Activated T-helper 2 cell treated with anti-CD3 and anti-CD28 coated beads, Interferon-gamma antibody, Interleukin-2, Interleukin-4, amounts not matched to agents 10 μg/mL and 5 μg/mL and 100 μg/mL, durations not matched to agents 14 hours and 24 hours and 36 hours (primary cell): ENCODE measurements around the gene KIF26B. TPM values are rescaled to one million over a fixed set of nuclear protein-coding genes. Genes with fewer than 3 reads are reported as not detected.

Experiments
- DNase-seq: peaks from one replicate; pipeline ENCODE4 v3.0.0; 2021; ENCODE audit warnings: low spot score
- H3K27ac Mint-ChIP-seq: one replicate; pipeline ENCODE4 v1.8.0; 2021; ENCODE audit warnings: mixed read lengths
- H3K27me3 Mint-ChIP-seq: one replicate; pipeline ENCODE4 v1.8.0; 2021; ENCODE audit warnings: low read depth, mixed read lengths
- H3K36me3 Mint-ChIP-seq: one replicate; pipeline ENCODE4 v1.8.0; 2021; ENCODE audit warnings: low read depth, mixed read lengths
- H3K4me1 Mint-ChIP-seq: one replicate; pipeline ENCODE4 v1.8.0; 2021; ENCODE audit warnings: low read depth, mixed read lengths
- H3K4me3 Mint-ChIP-seq: one replicate; pipeline ENCODE4 v1.8.0; 2021; ENCODE audit warnings: low read depth, mild to moderate bottlenecking, moderate library complexity, mixed read lengths
- H3K9me3 Mint-ChIP-seq: one replicate; pipeline ENCODE4 v1.8.0; 2021; ENCODE audit warnings: mixed read lengths
- intact Hi-C: fragments of 100-400 bp; cut with micrococcal nuclease; formaldehyde crosslinking; loops from one replicate; pipeline ENCODE4 v1.15.1; 2023
- total RNA-seq: library from RNA; stranded (reverse); gene quantifications from 2 replicates; pipeline ENCODE4 v1.2.3, GENCODE V29; 2022

The KIF26B gene
- total RNA-seq, 1 donor from 2014 or later, result 0.37 TPM

DNA sequence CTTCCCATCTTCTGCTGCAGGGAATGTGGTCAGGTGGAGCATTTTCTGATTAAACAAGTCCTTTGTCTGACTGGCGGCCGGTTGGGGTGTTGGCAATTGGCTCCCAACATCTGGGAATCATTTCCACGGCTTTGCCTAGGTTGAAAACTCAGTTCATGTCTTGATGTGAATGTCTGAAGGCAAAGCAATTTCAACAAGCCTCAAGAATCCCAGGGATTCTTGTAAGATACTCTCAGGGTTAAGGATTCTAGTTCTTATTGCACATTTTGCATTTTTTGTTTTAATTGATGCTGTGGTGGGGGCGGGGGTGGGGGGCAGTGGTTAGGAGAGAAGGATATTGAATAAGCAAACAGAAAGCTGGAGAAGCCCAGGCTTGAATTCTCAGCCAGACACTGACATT lies 273.9 kb downstream of the KIF26B start:
- Mint-ChIP-seq H3K4me1 (no peaks in the 10 kb centered on the region), H3K4me3 (no peak overlapping the region), H3K9me3 (no peaks in the 10 kb centered on the region), H3K27me3 (no peaks in the 10 kb centered on the region), H3K27ac (no peak overlapping the region), H3K36me3 (no peaks in the 10 kb centered on the region)
- no peak for DNase-seq
- intact Hi-C loops, result no loop called here

DNA sequence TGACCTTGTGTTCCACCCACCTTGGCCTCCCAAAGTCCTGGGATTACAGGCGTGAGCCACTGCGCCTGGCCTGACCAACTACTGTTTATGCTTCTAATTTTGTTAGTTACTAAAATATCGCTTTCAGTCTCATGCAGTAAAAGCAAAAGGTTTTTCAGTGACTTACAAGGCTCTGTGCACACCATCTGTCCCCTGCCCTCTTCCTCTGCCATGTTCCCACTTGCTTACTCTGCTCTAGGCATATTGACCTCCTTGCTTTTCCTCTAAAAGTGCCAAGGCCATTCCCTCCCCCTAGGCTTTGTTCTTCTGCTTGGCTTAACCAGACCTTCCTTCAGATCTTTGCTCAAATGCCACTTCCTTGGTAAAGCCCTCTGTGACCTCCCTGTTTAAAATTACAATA lies 276.9 kb downstream of the KIF26B start:
- Mint-ChIP-seq H3K4me1 (no peaks in the 10 kb centered on the region), H3K27me3 (no peaks in the 10 kb centered on the region), H3K36me3 (no peaks in the 10 kb centered on the region), H3K27ac (no peak overlapping the region), H3K9me3 (no peaks in the 10 kb centered on the region), H3K4me3 (no peak overlapping the region)
- intact Hi-C loops, result no loop called here
- no peak for DNase-seq

DNA sequence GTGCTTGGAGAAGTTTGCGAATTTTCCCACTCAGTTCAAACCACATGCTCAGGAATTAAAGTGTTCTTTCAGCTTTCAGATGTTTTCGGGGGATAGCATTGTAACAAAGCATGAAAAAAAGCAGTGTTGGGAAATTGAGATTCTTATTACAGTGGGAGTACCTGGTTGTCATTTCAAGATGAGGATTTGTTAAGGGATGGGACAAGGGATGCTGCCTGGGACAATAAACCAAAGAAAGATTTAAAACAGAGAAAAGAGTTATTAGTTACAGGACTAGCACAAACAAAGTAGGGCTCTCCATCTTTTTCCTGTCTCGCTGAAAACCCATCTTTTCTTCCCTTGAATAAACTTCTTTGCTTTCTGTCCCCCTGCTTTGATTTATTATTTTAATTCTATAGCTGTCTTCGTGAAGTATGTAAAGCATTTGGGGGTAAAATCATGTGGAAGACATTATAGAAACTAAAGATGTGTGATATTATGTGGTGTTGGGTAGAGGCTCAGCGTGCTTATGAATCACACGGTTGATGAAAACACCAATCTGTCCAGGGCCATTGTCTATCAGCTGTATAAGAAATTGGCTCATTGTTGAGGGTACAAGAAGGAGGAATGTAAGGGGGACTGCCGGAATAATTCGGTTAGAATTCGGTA lies 277.6 kb downstream of the KIF26B start:
- intact Hi-C loops, result no loop called here
- H3K4me1 Mint-ChIP-seq, result no peaks in the 10 kb centered on the region
- H3K36me3 Mint-ChIP-seq, result no peaks in the 10 kb centered on the region
- no peaks in the 10 kb centered on the region for H3K27me3 Mint-ChIP-seq
- no peak for DNase-seq
- H3K27ac Mint-ChIP-seq, result no peak overlapping the region
- H3K4me3 Mint-ChIP-seq, result no peak overlapping the region
- no peaks in the 10 kb centered on the region for H3K9me3 Mint-ChIP-seq

DNA sequence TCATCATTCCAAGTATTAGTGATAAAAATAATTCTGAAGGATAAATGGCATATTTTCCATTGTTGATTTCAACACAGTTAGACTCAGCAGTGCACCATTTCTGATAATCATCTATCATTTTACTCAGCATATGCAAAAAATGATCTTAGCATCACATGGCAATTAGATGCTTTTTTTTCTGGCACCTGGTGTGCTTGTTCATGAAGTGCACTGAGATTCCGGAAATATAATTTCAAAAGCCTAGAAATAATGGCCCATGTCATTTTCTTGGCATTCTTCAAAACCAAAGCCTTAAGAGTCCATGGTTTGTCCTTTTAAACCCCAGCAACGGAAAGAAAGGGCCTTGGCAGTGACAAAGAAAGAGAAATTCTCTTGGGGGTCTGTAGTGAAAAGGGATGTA lies 278.8 kb downstream of the KIF26B start:
- intact Hi-C loops, result no loop called here
- DNase-seq, result no peak
- H3K9me3 Mint-ChIP-seq, result no peaks in the 10 kb centered on the region
- no peaks in the 10 kb centered on the region for H3K36me3 Mint-ChIP-seq
- H3K27ac Mint-ChIP-seq, result no peak overlapping the region
- H3K4me1 Mint-ChIP-seq, result no peaks in the 10 kb centered on the region
- no peak overlapping the region for H3K4me3 Mint-ChIP-seq
- H3K27me3 Mint-ChIP-seq, result no peaks in the 10 kb centered on the region

DNA sequence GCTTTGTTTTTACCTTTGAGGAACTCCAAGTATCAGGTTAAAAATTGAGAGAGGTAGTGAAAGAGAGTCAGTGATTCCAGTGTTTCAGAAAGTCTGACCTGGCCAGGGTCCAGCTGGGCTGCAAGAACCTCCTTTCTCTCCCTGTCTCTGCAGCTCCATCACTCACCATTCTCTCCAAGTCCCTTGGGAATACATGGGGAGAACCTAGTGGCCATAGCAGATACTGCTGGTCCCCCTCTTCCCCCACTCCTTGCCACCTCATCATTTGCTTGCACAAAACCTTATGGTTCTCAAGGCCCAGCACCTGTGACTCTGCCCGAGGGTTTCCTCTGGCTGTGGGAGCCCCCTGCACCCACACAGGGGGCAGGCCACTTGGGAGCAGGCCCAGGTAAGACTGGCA lies 279.5 kb downstream of the KIF26B start:
- H3K27ac Mint-ChIP-seq, result no peak overlapping the region
- H3K27me3 Mint-ChIP-seq, result no peaks in the 10 kb centered on the region
- no peaks in the 10 kb centered on the region for H3K9me3 Mint-ChIP-seq
- intact Hi-C loops, result no loop called here
- no peaks in the 10 kb centered on the region for H3K36me3 Mint-ChIP-seq
- H3K4me3 Mint-ChIP-seq, result no peak overlapping the region
- DNase-seq, result no peak
- no peaks in the 10 kb centered on the region for H3K4me1 Mint-ChIP-seq

DNA sequence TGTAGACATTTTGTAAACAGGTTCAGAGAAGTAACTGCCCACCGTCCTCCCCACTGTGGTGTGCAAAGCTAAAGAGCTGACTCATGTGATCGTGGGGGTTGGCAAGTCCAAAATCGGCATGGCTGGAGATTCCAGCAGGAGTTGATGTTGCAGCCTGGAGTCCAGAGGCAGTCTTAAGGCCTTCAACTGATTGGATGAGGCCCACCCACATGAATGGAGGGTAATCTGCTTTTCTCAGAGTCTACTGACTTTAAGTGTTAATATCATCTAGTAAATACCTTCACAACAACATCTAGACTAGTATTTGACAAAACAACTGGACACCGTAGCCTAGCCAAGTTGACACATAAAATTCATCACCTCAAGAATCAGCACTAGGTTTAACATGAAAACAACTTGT lies 281.6 kb downstream of the KIF26B start:
- Mint-ChIP-seq H3K27ac (no peak overlapping the region), H3K4me3 (no peak overlapping the region)

DNA sequence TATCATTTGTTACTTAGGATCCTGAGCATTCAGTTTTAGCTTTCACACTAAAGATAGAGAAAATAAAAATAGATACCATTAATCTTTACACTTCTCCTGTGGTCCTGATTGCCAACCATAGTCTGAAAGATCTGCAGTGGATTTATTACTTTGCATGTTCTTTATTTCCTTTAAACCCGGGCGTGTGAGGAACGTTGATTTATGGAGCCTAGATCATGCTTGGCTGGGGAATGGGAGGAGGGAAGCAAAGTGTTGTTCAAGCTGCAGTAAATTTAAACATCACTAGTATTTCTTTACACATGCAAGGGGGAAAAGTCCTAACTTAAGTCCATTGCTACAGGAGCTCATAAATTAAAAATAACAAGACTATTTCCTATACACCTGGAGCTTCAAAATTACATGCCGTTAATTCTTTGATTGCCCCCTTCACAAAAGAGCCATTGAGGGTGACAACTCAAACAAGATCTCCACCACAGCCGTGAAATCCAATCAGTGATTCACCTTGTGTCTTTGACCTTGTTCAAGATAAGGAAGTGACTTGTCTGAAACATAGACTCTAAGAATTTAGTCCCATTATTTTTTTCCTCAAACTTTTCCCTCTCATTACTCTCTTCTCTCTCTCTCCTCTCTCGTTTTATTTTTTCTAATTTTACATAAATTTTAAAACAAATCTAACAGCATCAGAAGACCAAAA lies 282.7 kb downstream of the KIF26B start:
- H3K36me3 Mint-ChIP-seq, result no peaks in the 10 kb centered on the region
- intact Hi-C loops, result no loop called here
- H3K27ac Mint-ChIP-seq, result no peak overlapping the region
- H3K4me3 Mint-ChIP-seq, result no peak overlapping the region
- no peaks in the 10 kb centered on the region for H3K27me3 Mint-ChIP-seq
- peaks cover 1% of the 10 kb centered on the region for H3K4me1 Mint-ChIP-seq
- no peak for DNase-seq
- H3K9me3 Mint-ChIP-seq, result no peaks in the 10 kb centered on the region

More for the DNA sequence above, 281.6 kb downstream of the KIF26B start:
- DNase-seq, result no peak
- Mint-ChIP-seq H3K4me1 (peaks cover under 1% of the 10 kb centered on the region), H3K36me3 (no peaks in the 10 kb centered on the region), H3K9me3 (no peaks in the 10 kb centered on the region), H3K27me3 (no peaks in the 10 kb centered on the region)
- intact Hi-C loops, result no loop called here

DNA sequence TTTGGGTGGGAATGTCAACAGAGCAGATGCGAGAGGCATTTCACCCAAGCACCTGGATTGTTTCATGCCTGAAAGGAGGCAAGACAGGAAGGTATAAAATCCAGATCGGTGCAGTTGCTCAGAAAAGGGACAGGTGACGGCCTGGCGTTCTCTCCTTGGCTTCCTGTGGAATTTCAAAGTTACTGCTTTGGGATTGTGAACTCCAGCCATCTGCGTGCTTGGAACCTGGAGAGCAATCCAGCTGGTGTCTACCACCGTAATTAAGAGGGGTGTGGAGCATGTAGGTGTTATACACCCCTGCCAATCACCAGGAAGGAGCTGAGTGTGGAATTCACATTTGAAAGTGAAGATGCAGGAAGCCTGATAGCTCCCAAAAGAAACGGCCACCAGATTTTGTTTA lies 286.1 kb downstream of the KIF26B start:
- H3K36me3 Mint-ChIP-seq, result no peaks in the 10 kb centered on the region
- DNase-seq, result no peak
- H3K9me3 Mint-ChIP-seq, result no peaks in the 10 kb centered on the region
- H3K4me1 Mint-ChIP-seq, result peaks cover 1% of the 10 kb centered on the region
- H3K27me3 Mint-ChIP-seq, result no peaks in the 10 kb centered on the region
- H3K27ac Mint-ChIP-seq, result no peak overlapping the region
- H3K4me3 Mint-ChIP-seq, result no peak overlapping the region
- intact Hi-C loops, result no loop called here

DNA sequence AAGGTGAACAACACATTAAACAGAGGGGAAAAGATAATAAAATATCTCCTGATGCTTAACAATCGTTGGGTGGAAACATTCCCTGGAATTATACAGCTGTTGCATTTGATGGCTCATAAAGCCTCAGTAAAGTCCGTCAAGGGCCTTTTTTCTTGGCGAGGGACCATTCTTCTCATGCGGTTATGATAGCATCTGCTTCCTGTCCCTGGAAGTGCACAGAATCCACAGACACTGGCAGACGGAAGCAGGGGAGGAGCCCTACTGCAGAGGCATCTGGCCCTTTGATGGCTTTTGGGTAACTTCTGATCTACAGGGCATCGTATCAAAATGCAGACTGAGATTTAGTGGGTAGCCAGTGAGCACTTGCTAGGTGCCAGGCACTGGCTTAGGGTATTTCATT lies 286.9 kb downstream of the KIF26B start:
- Mint-ChIP-seq H3K9me3 (no peaks in the 10 kb centered on the region), H3K36me3 (no peaks in the 10 kb centered on the region)
- intact Hi-C loops, result no loop called here

DNA sequence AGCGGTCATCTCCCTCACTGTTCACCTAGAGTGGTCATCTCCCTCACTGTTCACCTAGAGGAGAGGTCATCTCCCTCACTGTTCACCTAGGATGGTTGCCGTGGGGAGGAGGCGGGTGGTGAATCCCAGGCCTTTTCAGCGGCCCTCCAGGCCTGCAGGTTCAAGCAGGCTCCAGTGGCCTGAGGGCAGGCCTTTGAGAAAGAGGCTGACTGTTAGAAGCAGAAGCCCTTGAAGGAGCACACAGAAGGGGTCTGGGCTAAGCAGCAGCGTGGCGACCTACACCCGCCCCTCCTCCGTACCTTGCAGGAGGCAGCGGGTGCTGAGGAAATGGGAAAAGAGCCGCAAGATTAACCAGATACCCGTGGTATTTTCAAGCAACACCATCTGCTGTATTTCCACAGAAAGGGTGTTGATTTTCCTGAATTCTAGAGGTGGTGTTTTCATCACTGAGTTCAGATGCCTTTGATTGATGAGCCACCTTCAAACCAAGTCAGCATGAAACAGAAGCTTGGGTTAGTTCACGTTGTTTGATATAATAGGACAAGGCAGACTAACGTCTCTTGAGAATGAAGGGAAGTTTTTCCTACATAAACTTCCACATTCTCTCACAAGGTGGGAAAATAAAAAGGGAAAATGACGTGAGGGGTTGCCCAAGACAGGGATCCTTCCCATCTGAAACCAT lies 289.5 kb downstream of the KIF26B start:
- Mint-ChIP-seq H3K4me3 (no peak overlapping the region), H3K27ac (no peak overlapping the region), H3K36me3 (no peaks in the 10 kb centered on the region), H3K9me3 (no peaks in the 10 kb centered on the region), H3K27me3 (no peaks in the 10 kb centered on the region), H3K4me1 (peaks cover 1% of the 10 kb centered on the region)
- intact Hi-C loops, result no loop called here
- no peak for DNase-seq

More for the DNA sequence above, 286.9 kb downstream of the KIF26B start:
- Mint-ChIP-seq H3K27me3 (no peaks in the 10 kb centered on the region), H3K27ac (no peak overlapping the region), H3K4me1 (peaks cover 1% of the 10 kb centered on the region), H3K4me3 (no peak overlapping the region)
- no peak for DNase-seq

DNA sequence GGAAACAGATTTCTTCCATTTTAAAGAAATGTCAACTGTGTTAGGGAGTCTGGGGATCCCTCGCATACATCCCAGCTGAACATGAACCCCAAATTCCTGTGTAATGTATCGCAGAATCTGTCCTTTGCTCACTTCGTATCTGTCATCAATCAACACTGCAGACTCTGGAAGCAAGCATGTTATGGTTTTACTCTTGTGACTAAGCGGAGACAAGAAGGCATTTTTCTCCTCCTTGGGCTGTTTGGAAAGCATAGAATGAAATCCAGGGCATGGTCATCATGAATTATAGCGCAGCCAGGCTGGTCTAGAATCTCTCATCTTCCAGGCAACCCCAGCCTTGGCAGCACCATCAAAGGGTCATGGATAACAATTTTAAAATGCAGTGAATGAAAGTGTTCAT lies 290.2 kb downstream of the KIF26B start:
- intact Hi-C loops, result no loop called here
- no peak for DNase-seq
- no peaks in the 10 kb centered on the region for H3K9me3 Mint-ChIP-seq
- H3K27me3 Mint-ChIP-seq, result no peaks in the 10 kb centered on the region
- no peak overlapping the region for H3K27ac Mint-ChIP-seq
- H3K4me3 Mint-ChIP-seq, result no peak overlapping the region
- peaks cover 1% of the 10 kb centered on the region for H3K4me1 Mint-ChIP-seq
- no peaks in the 10 kb centered on the region for H3K36me3 Mint-ChIP-seq

DNA sequence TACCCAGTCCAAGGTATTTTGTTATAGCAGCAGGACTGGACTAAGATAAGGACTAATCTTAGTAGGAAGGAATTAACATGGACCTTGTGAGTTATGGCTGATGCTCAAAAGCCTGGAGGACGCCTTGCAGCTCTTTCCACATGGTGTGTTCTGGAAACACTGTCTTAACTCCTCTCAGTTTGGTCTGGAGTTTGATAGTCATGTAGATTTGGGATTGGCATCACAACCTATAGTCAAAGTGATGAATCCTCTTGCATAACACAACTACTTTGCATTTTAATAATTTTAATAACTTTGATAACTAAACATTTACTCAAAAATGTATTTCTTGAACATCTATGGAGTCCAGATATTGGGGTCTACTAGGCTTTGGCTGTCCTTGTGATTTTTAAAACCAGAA lies 293.7 kb downstream of the KIF26B start:
- Mint-ChIP-seq H3K9me3 (no peaks in the 10 kb centered on the region), H3K36me3 (no peaks in the 10 kb centered on the region), H3K4me3 (no peak overlapping the region), H3K27me3 (no peaks in the 10 kb centered on the region), H3K4me1 (no peaks in the 10 kb centered on the region), H3K27ac (no peak overlapping the region)
- no peak for DNase-seq
- intact Hi-C loops, result no loop called here

DNA sequence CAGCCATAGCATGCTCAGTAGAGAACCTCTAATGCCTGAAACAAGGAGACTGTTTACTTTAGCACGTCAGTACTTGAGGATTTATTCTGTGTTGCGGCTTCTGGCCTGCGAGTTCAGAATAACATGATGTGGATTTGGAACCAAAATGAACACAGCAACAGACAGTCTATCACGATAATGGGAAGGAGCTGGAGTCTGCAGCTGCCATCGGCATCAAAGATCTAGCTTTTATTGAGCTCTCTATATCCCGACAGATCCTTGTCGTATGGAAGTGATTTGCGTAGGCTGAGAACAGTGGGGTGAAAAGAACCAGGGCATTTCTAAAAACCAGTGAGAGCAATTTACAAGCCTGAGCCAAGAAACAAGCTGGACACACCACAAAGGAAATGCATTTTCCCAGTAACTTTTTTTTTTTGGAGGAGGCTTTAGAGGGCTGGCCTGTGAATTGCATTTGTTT lies 294.2 kb downstream of the KIF26B start:
- DNase-seq, result no peak
- Mint-ChIP-seq H3K27me3 (no peaks in the 10 kb centered on the region), H3K4me3 (no peak overlapping the region), H3K27ac (no peak overlapping the region), H3K36me3 (no peaks in the 10 kb centered on the region), H3K4me1 (no peaks in the 10 kb centered on the region), H3K9me3 (no peaks in the 10 kb centered on the region)
- intact Hi-C loops, result no loop called here
